GM19099 (cell line): ENCODE results near the gene ALG2.

Experiments
- POLR2A ChIP-seq: IDR thresholded peaks from 3 replicates; pipeline ENCODE4 v1.6.1; 2011; ENCODE audit warnings: low read depth; ENCODE audit not compliant: insufficient read length; ENCODE audit errors: extremely low read depth

ALG2 gene

GRCh38 chr9:99221621-99222415 lies at the start of gene ALG2, which contains the start of gene SEC61B:
Gene ALG2 (minus strand): TSS chr9:99221942. CDS start chr9:99221894, 48 bp downstream.
Gene SEC61B (plus strand): TSS chr9:99222282. CDS start chr9:99222364, 82 bp downstream.
- peak; percentile 97 for TF ChIP-seq POLR2A

GRCh38 chr9:99270491-99270890 lies 48.7 kb upstream of the ALG2 start:
- no peak for TF ChIP-seq POLR2A

- TF ChIP-seq POLR2A = no peak
Observed at GRCh38 chr9:99269416-99269815, 47.7 kb upstream of the ALG2 start.

GRCh38 chr9:99266255-99267023 lies 44.7 kb upstream of the ALG2 start:
- TF ChIP-seq POLR2A = no peak

GRCh38 chr9:99265691-99266090 lies 43.9 kb upstream of the ALG2 start:
- no peak for TF ChIP-seq POLR2A

- no peak for TF ChIP-seq POLR2A
Observed at GRCh38 chr9:99264070-99264680, 42.4 kb upstream of the ALG2 start.

- TF ChIP-seq POLR2A = no peak
Observed at GRCh38 chr9:99262949-99263418, 41.2 kb upstream of the ALG2 start.

- no peak for TF ChIP-seq POLR2A
Observed at GRCh38 chr9:99261923-99262322, 40.2 kb upstream of the ALG2 start.

- TF ChIP-seq POLR2A = peak; percentile 44
Observed at GRCh38 chr9:99259231-99259918, 37.6 kb upstream of the ALG2 start.

GRCh38 chr9:99257723-99258389 lies 36.1 kb upstream of the ALG2 start:
- TF ChIP-seq POLR2A = no peak

GRCh38 chr9:99255651-99256050 lies 33.9 kb upstream of the ALG2 start:
- no peak for TF ChIP-seq POLR2A

GRCh38 chr9:99253772-99254431 lies 32.2 kb upstream of the ALG2 start:
- peak; percentile 59 for TF ChIP-seq POLR2A

- peak; percentile 48 for TF ChIP-seq POLR2A
Observed at GRCh38 chr9:99253134-99253533, 31.4 kb upstream of the ALG2 start.

GRCh38 chr9:99251157-99251556 lies 29.4 kb upstream of the ALG2 start:
- no peak for TF ChIP-seq POLR2A
